HepG2 (cell line): ENCODE measurements around the gene AFF1. TPM values are rescaled to one million over a fixed set of nuclear protein-coding genes. Genes with fewer than 3 reads are reported as not detected.

Source experiments
- CBX1 ChIP-seq: IDR thresholded peaks from one replicate; pipeline ENCODE4 v1.6.1; 2016; ENCODE audit warnings: antibody characterized with exemption, low read depth
- CCAR2 ChIP-seq: fragments of 200-400 bp; formaldehyde crosslinking; optimal IDR thresholded peaks from 2 replicates; pipeline ENCODE3; 2018; ENCODE audit warnings: low read depth, mild to moderate bottlenecking, low read length, moderate library complexity
- FOSL2 ChIP-seq: sonication (generic); formaldehyde crosslinking; IDR thresholded peaks from 2 replicates; pipeline ENCODE4 v1.4.0; 2020; ENCODE audit warnings: missing genetic modification reagents
- GATAD2A ChIP-seq: IDR thresholded peaks from 2 replicates; pipeline ENCODE4 v1.6.1; 2016
- HNF4G ChIP-seq, 2 experiments: sonication (generic) in 1 of 2; formaldehyde crosslinking in 1 of 2; IDR thresholded peaks; 2 replicates each; pipeline versions ENCODE4 v1.4.0 to v1.6.1; 2011 to 2020; ENCODE audit warnings: borderline replicate concordance in 2 of 2, low read depth in 2 of 2, mild to moderate bottlenecking in 2 of 2, low read length in 1 of 2, missing genetic modification reagents in 1 of 2, moderate library complexity in 1 of 2
- MIER2 ChIP-seq: IDR thresholded peaks from 2 replicates; pipeline ENCODE4 v1.6.1; 2016; ENCODE audit warnings: missing biosample characterization, missing genetic modification reagents
- NCOR1 ChIP-seq: fragments of 200-600 bp; sonication (generic); IDR thresholded peaks from 2 replicates; pipeline ENCODE4 v1.7.0; 2017; ENCODE audit warnings: antibody characterized with exemption, low read length, borderline replicate concordance
- PPARG ChIP-seq: conservative IDR thresholded peaks from 2 replicates; pipeline ENCODE4 v1.6.1; 2016; ENCODE audit warnings: missing biosample characterization, missing genetic modification reagents
- RXRB ChIP-seq: IDR thresholded peaks from 2 replicates; pipeline ENCODE4 v1.6.1; 2016; ENCODE audit warnings: borderline replicate concordance, missing genetic modification reagents, missing compliant biosample characterization
- SALL1 ChIP-seq: sonication (generic); formaldehyde crosslinking; IDR thresholded peaks from 2 replicates; pipeline ENCODE4 v1.8.0; 2022; ENCODE audit warnings: mild to moderate bottlenecking, missing genetic modification reagents
- SAP130 ChIP-seq: IDR thresholded peaks from 2 replicates; pipeline ENCODE4 v1.6.1; 2016; ENCODE audit warnings: low read depth
- SOX13 ChIP-seq, 3 experiments: fragments of 450-650 bp in 1 of 3; sonication (generic) in 1 of 3; formaldehyde crosslinking in 1 of 3; IDR thresholded peaks in 2 of 3; conservative IDR thresholded peaks in 1 of 3; 2 replicates each; pipeline versions ENCODE4 v1.5.0 to v1.6.1; 2016 to 2020; ENCODE audit warnings: antibody characterized with exemption in 1 of 3, mild to moderate bottlenecking in 1 of 3, missing compliant biosample characterization in 1 of 3, missing genetic modification reagents in 1 of 3, moderate library complexity in 1 of 3
- SSRP1 ChIP-seq: IDR thresholded peaks from 2 replicates; pipeline ENCODE4 v1.6.1; 2016; ENCODE audit warnings: control low read depth
- TCF7 ChIP-seq: sonication (generic); IDR thresholded peaks from 2 replicates; pipeline ENCODE4 v1.6.1; 2016; ENCODE audit warnings: antibody characterized with exemption, low read depth
- ZNF121 ChIP-seq: sonication (generic); formaldehyde crosslinking; IDR thresholded peaks from 2 replicates; pipeline ENCODE4 v1.5.0; 2020; ENCODE audit warnings: mild to moderate bottlenecking, missing genetic modification reagents
- ZNF292 ChIP-seq: sonication (generic); formaldehyde crosslinking; IDR thresholded peaks from 2 replicates; pipeline ENCODE4 v1.8.1; 2022; ENCODE audit warnings: mild to moderate bottlenecking, low read depth, missing genetic modification reagents, borderline replicate concordance
- ZNF615 ChIP-seq: sonication (generic); formaldehyde crosslinking; IDR thresholded peaks from 2 replicates; pipeline ENCODE4 v1.5.0; 2020; ENCODE audit warnings: mild to moderate bottlenecking, missing genetic modification reagents, borderline replicate concordance
- ZNF816 ChIP-seq: sonication (generic); formaldehyde crosslinking; IDR thresholded peaks from 2 replicates; pipeline ENCODE4 v1.8.0; 2022; ENCODE audit warnings: missing genetic modification reagents, mild to moderate bottlenecking, borderline replicate concordance
- ZNF891 ChIP-seq: sonication (generic); formaldehyde crosslinking; IDR thresholded peaks from 2 replicates; pipeline ENCODE4 v1.5.0; 2020; ENCODE audit warnings: mild to moderate bottlenecking, missing genetic modification reagents
- polyA plus RNA-seq, 8 experiments: library from polyadenylated mRNA; depleted of rRNA in 3 of 8; stranded (reverse) in 7 of 8; unstranded in 1 of 8; fragments of >200 nt; fragmentation: Illumina TruSeq in 4 of 8; extraction: Trizol in 4 of 8; gene quantifications; 2 replicates each; pipeline versions ENCODE4 v1.2.1 to v1.2.3, GENCODE V29; 2011 to 2016; ENCODE audit warnings: low read depth in 4 of 8, missing spikeins in 1 of 8, mixed read lengths in 1 of 8; ENCODE audit not compliant: insufficient read depth in 1 of 8
- total RNA-seq, 5 experiments: library from RNA; depleted of rRNA; stranded (reverse); fragments of >200 nt; fragmentation: Illumina TruSeq; extraction: Trizol; gene quantifications; 2 replicates each; pipeline ENCODE4 v1.2.3, GENCODE V29; 2016; ENCODE audit warnings: low read depth in 1 of 5
- TF ChIP-seq, protein P1 (sequence below): IDR thresholded peaks from 2 replicates; pipeline ENCODE4 v1.6.1; 2016; ENCODE audit warnings: missing genetic modification reagents, missing compliant biosample characterization
- TF ChIP-seq, protein P2 (sequence below): sonication (generic); formaldehyde crosslinking; conservative IDR thresholded peaks from 2 replicates; pipeline ENCODE4 v1.4.0; 2020; ENCODE audit warnings: mild to moderate bottlenecking, missing genetic modification reagents, moderate library complexity
- TF ChIP-seq, protein P3 (sequence below): sonication (generic); formaldehyde crosslinking; IDR thresholded peaks from 2 replicates; pipeline ENCODE4 v1.4.0; 2020; ENCODE audit warnings: low read depth, mild to moderate bottlenecking, missing genetic modification reagents

The AFF1 gene
- total and polyA plus RNA-seq, 2 of the 13 experiments (the other 11 are each of a cell fraction or from before 2014, with no cell fraction given) = 15.5 to 15.9 TPM

DNA sequence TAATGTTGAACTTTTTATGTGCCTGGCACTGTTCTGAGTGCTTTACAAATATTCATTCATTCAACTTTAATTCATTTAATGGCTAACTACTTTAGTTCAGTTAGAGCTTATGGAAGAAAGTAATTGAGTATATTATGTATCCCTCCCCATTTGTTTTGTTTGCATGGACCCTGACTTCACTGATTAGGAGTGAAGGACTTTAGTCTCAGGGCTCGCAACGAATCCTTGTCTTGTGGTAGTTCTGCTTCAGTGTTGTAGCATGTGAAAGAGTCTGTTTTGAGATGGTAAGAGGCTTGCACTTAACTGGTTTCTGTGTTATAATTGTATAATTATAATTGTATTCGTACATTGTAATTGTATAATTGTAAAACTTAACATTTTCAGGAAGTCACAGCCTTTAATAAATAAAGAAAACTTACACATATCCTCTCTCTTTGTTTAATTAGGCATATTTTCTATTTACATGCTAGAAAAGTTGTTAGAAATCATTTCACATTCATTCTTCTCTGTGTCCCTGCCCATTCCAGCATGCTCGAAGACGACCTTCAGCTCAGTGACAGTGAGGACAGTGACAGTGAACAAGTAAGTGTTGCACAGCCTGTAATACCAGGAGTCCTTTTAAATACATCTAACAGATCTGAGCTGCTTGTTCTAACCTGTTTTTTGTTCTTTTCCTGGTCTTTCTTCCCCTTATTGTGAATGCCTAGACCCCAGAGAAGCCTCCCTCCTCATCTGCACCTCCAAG is 170.5 kb downstream of the AFF1 start (continued):
- TF ChIP-seq SAP130 (peak; percentile 51; the same call in 1 of the 2 replicates), MIER2 (CRISPR knock-in tag) (no peak), PPARG (0 out of 2 replicates have a peak, but pooled peaks have one; percentile 31), FOSL2 (no peak), HNF4G (IDR thresholded peaks at IDR 0.05; ENCODE audit: borderline replicate concordance, low read depth, low read length) (peak; percentile 60), HNF4G (CRISPR knock-in tag; IDR thresholded peaks at IDR 0.05; ENCODE audit: borderline replicate concordance, low read depth) (no peak), SALL1 (CRISPR knock-in tag) (peak; percentile 33; the same call in 1 of the 2 replicates), NCOR1 (peak; percentile 53; the same call in 1 of the 2 replicates), RXRB (peak; percentile 21; the same call in 1 of the 2 replicates), ZNF615 (CRISPR knock-in tag) (no peak), ZNF121 (CRISPR knock-in tag) (no peak), CBX1 (no peak), SOX13 (IDR thresholded peaks at IDR 0.05) (no peak), SOX13 (CRISPR knock-in tag; conservative IDR thresholded peaks at IDR 0.05 in 1 of 2, IDR thresholded peaks at IDR 0.05 in 1 of 2) (peak in 1 of 2 experiments; percentile 21; a peak in 1 of 4 replicates), CCAR2 (no peak), SSRP1 (CRISPR knock-in tag) (no peak), GATAD2A (CRISPR knock-in tag) (peak; percentile 58; the same call in 1 of the 2 replicates), ZNF816 (CRISPR knock-in tag) (no peak), TCF7 (0 out of 2 replicates have a peak, but pooled peaks have one; percentile 11), ZNF891 (CRISPR knock-in tag) (no peak), ZNF292 (CRISPR knock-in tag) (peak; percentile 90; the same call in 1 of the 2 replicates)
- TF ChIP-seq, protein P1, sequence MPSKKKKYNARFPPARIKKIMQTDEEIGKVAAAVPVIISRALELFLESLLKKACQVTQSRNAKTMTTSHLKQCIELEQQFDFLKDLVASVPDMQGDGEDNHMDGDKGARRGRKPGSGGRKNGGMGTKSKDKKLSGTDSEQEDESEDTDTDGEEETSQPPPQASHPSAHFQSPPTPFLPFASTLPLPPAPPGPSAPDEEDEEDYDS (CRISPR knock-in tag) = 0 out of 2 replicates have a peak, but pooled peaks have one; percentile 24
- TF ChIP-seq, protein P2, sequence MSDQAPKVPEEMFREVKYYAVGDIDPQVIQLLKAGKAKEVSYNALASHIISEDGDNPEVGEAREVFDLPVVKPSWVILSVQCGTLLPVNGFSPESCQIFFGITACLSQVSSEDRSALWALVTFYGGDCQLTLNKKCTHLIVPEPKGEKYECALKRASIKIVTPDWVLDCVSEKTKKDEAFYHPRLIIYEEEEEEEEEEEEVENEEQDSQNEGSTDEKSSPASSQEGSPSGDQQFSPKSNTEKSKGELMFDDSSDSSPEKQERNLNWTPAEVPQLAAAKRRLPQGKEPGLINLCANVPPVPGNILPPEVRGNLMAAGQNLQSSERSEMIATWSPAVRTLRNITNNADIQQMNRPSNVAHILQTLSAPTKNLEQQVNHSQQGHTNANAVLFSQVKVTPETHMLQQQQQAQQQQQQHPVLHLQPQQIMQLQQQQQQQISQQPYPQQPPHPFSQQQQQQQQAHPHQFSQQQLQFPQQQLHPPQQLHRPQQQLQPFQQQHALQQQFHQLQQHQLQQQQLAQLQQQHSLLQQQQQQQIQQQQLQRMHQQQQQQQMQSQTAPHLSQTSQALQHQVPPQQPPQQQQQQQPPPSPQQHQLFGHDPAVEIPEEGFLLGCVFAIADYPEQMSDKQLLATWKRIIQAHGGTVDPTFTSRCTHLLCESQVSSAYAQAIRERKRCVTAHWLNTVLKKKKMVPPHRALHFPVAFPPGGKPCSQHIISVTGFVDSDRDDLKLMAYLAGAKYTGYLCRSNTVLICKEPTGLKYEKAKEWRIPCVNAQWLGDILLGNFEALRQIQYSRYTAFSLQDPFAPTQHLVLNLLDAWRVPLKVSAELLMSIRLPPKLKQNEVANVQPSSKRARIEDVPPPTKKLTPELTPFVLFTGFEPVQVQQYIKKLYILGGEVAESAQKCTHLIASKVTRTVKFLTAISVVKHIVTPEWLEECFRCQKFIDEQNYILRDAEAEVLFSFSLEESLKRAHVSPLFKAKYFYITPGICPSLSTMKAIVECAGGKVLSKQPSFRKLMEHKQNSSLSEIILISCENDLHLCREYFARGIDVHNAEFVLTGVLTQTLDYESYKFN = peak; percentile 85
- TF ChIP-seq, protein P3, sequence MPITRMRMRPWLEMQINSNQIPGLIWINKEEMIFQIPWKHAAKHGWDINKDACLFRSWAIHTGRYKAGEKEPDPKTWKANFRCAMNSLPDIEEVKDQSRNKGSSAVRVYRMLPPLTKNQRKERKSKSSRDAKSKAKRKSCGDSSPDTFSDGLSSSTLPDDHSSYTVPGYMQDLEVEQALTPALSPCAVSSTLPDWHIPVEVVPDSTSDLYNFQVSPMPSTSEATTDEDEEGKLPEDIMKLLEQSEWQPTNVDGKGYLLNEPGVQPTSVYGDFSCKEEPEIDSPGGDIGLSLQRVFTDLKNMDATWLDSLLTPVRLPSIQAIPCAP (CRISPR knock-in tag) = no peak
